Testis (tissue), 3 donors: ENCODE measurements around the gene PMEPA1. TPM values are rescaled to one million over a fixed set of nuclear protein-coding genes. Genes with fewer than 3 reads are reported as not detected.

ENCODE experiments used
- DNase-seq: peaks from one replicate; pipeline ENCODE4 v3.0.0-alpha.2; 2019
- H3K27ac ChIP-seq, 2 donors: fragments of 200-600 bp; sonication (generic); one replicate each; pipeline ENCODE4 v1.5.1; 2019
- H3K27me3 ChIP-seq: fragments of 200-600 bp; sonication (generic); one replicate; pipeline ENCODE4 v1.5.1; 2019
- H3K36me3 ChIP-seq: fragments of 200-600 bp; sonication (generic); one replicate; pipeline ENCODE4 v1.5.1; 2017; ENCODE audit warnings: low read depth; ENCODE audit errors: missing control alignments
- H3K4me1 ChIP-seq: fragments of 200-600 bp; sonication (generic); one replicate; pipeline ENCODE4 v1.5.1; 2019
- H3K4me3 ChIP-seq, 2 donors: fragments of 200-600 bp; sonication (generic); one replicate each; pipeline ENCODE4 v1.5.1; 2017 to 2019
- H3K9me3 ChIP-seq: fragments of 200-600 bp; sonication (generic); one replicate; pipeline ENCODE4 v1.5.1; 2017
- CTCF ChIP-seq, 3 experiments: fragments of 450-650 bp in 2 of 3; fragments of 200-600 bp in 1 of 3; sonication (generic) in 1 of 3; IDR thresholded peaks; one replicate each; pipeline ENCODE4 v1.5.1; 2016 to 2019; ENCODE audit warnings: antibody characterized with exemption in 3 of 3, mild to moderate bottlenecking in 2 of 3, moderate library complexity in 1 of 3
- POLR2A ChIP-seq: fragments of 450-650 bp; IDR thresholded peaks from one replicate; pipeline ENCODE4 v1.6.1; 2017; ENCODE audit warnings: antibody characterized with exemption, mild to moderate bottlenecking, moderate library complexity
- WGBS, 2 donors: methylation state at CpG; one replicate each; pipeline ENCODE4 v1.1.5; 2018; 5-methylcytosine and 5-hydroxymethylcytosine counted together
- intact Hi-C: fragments of 100-400 bp; cut with DNase I; formaldehyde crosslinking; loops from one replicate; pipeline ENCODE4 v1.15.1; 2023; ENCODE audit warnings: low total_unique reads
- polyA plus RNA-seq: library from polyadenylated mRNA; stranded (reverse); fragments of 350-450 nt; fragmentation: Illumina TruSeq; extraction: RNeasy Lipid Tissue Mini Kit (QIAGEN cat#74804); gene quantifications from one replicate; pipeline ENCODE4 v1.2.3, GENCODE V29; 2014; ENCODE audit warnings: low read depth, low replicate concordance; ENCODE audit not compliant: insufficient read depth
- total RNA-seq, 2 donors: library from RNA; depleted of rRNA; stranded (reverse); fragments of >200 nt; gene quantifications; one replicate each; pipeline ENCODE4 v1.2.3, GENCODE V29; 2016

PMEPA1 gene
- total and polyA plus RNA-seq, 3 donors from 2014 or later, result 8.1 to 16.8 (median 12.1) TPM

GRCh38 chr20:57693670-57694329 lies 16.0 kb downstream of the PMEPA1 start:
- 63 to 71% methylated on average over 7 of the region's 7 CpGs for WGBS, 2 donors
- H3K36me3 ChIP-seq, result no peaks in the 10 kb centered on the region
- no peak overlapping the region for H3K27ac ChIP-seq
- H3K4me1 ChIP-seq, result no peaks in the 10 kb centered on the region
- intact Hi-C loops, result no loop called here
- no peak for DNase-seq
- TF ChIP-seq POLR2A, result no peak
- no peak for TF ChIP-seq CTCF (IDR thresholded peaks at IDR 0.05)
- H3K9me3 ChIP-seq, result no peaks in the 10 kb centered on the region
- H3K4me3 ChIP-seq, result no peak overlapping the region
- no peaks in the 10 kb centered on the region for H3K27me3 ChIP-seq

- no peaks in the 10 kb centered on the region for H3K9me3 ChIP-seq
- DNase-seq, result no peak
- H3K4me3 ChIP-seq, result no peak overlapping the region
- 79 to 86% methylated on average over 17 to 20 of the region's 20 CpGs for WGBS, 2 donors
- TF ChIP-seq CTCF (IDR thresholded peaks at IDR 0.05) (no peak), POLR2A (no peak)
- H3K27ac ChIP-seq, result no peak overlapping the region
- intact Hi-C loops, result no loop called here
- no peaks in the 10 kb centered on the region for H3K4me1 ChIP-seq
- H3K27me3 ChIP-seq, result no peaks in the 10 kb centered on the region
- H3K36me3 ChIP-seq, result no peaks in the 10 kb centered on the region
Observed at GRCh38 chr20:57693002-57693582, 16.7 kb downstream of the PMEPA1 start.

DNA sequence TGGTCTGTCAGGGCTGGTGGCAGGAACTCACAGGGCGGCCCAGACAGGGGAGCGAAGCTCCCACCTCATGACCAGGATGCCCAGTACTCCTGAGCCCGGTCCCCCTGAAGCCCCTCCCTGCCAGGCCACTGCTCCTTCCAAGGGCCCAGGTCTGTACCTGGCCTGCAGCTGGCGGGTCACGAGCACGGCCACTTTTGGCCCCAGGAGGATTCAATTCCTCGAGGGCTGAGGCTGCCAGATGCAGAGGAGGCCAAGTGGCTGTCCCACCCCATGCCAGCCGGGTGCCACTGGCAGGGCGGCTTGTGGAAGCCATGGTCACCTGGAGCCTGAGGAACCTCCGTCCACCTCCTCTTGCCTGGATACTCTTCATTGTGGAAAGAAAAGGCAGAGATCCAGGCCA lies 17.4 kb downstream of the PMEPA1 start:
- 90 to 91% methylated on average over 6 to 10 of the region's 10 CpGs for WGBS, 2 donors
- Histone ChIP-seq H3K4me1 (no peaks in the 10 kb centered on the region), H3K27ac (no peak overlapping the region), H3K4me3 (no peak overlapping the region), H3K36me3 (no peaks in the 10 kb centered on the region), H3K9me3 (no peaks in the 10 kb centered on the region), H3K27me3 (no peaks in the 10 kb centered on the region)
- DNase-seq, result no peak
- intact Hi-C loops, result no loop called here
- no peak for TF ChIP-seq CTCF (IDR thresholded peaks at IDR 0.05)
- TF ChIP-seq POLR2A, result no peak

- no peaks in the 10 kb centered on the region for H3K36me3 ChIP-seq
- no peak overlapping the region for H3K4me3 ChIP-seq
- H3K9me3 ChIP-seq, result no peaks in the 10 kb centered on the region
- no peaks in the 10 kb centered on the region for H3K27me3 ChIP-seq
- no peak for TF ChIP-seq POLR2A
- TF ChIP-seq CTCF (IDR thresholded peaks at IDR 0.05), result no peak
- no peak overlapping the region for H3K27ac ChIP-seq
- 80 to 82% methylated on average over 12 of the region's 12 CpGs for WGBS, 2 donors
- DNase-seq, result no peak
- no peaks in the 10 kb centered on the region for H3K4me1 ChIP-seq
- intact Hi-C loops, result no loop called here
Observed at GRCh38 chr20:57691699-57692098, 18.1 kb downstream of the PMEPA1 start.

GRCh38 chr20:57690525-57690924 lies 19.3 kb downstream of the PMEPA1 start:
- WGBS, 2 donors, result 90 to 93% methylated on average over 11 to 15 of the region's 15 CpGs
- intact Hi-C loops, result no loop called here
- no peak for TF ChIP-seq CTCF (IDR thresholded peaks at IDR 0.05)
- TF ChIP-seq POLR2A, result no peak
- Histone ChIP-seq H3K4me3 (no peak overlapping the region), H3K27ac (no peak overlapping the region), H3K4me1 (peaks cover 9% of the 10 kb centered on the region), H3K27me3 (no peaks in the 10 kb centered on the region), H3K9me3 (no peaks in the 10 kb centered on the region), H3K36me3 (no peaks in the 10 kb centered on the region)
- DNase-seq, result no peak
